ENCODE data around the gene MAD1L1.

DNA sequence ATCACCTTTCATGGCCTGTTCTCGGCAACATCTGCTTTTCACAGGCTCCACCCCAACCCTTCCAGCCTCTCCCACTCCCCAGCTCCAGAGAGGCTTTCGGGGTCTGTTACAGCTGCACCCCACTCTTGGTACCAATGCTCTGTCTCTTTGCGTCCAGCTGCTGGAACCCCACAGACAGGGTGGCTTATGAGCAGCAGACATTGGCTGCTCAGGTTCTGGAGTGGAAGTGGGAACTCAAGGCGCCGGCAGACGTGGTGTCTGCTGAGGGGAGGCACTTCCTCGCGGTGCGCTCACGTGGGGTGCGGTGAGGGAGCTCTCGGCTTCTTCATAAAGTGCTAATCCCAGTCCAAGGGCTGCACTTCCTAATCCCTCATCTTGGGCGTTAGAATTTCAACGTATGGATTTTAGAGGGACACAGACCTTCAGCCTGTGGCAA lies 377.0 kb downstream of the MAD1L1 start:
- TF ChIP-seq, protein P1, sequence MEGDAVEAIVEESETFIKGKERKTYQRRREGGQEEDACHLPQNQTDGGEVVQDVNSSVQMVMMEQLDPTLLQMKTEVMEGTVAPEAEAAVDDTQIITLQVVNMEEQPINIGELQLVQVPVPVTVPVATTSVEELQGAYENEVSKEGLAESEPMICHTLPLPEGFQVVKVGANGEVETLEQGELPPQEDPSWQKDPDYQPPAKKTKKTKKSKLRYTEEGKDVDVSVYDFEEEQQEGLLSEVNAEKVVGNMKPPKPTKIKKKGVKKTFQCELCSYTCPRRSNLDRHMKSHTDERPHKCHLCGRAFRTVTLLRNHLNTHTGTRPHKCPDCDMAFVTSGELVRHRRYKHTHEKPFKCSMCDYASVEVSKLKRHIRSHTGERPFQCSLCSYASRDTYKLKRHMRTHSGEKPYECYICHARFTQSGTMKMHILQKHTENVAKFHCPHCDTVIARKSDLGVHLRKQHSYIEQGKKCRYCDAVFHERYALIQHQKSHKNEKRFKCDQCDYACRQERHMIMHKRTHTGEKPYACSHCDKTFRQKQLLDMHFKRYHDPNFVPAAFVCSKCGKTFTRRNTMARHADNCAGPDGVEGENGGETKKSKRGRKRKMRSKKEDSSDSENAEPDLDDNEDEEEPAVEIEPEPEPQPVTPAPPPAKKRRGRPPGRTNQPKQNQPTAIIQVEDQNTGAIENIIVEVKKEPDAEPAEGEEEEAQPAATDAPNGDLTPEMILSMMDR (IDR thresholded peaks at IDR 0.05), result no peak
- TF ChIP-seq EP300 (IDR thresholded peaks at IDR 0.05; ENCODE audit: low read depth), result no peak
- no peak for TF ChIP-seq POLR2A (IDR thresholded peaks at IDR 0.05)
